Activated CD8-positive, alpha-beta memory T cell treated with anti-CD3 and anti-CD28 coated beads for 48 hours (primary cell): ENCODE data around the gene FOXP1.

Source experiments
- DNase-seq, 3 experiments: peaks; one replicate each; pipeline ENCODE4 v3.0.0-alpha.2; 2020; ENCODE audit warnings: low read depth in 2 of 3, low spot score in 2 of 3

FOXP1 gene

GRCh38 chr3:71587958-71588357 is 4.4 kb upstream of the FOXP1 start:
- DNase-seq: no peak

GRCh38 chr3:71586810-71587242 is 3.3 kb upstream of the FOXP1 start:
- no peak for DNase-seq

DNA sequence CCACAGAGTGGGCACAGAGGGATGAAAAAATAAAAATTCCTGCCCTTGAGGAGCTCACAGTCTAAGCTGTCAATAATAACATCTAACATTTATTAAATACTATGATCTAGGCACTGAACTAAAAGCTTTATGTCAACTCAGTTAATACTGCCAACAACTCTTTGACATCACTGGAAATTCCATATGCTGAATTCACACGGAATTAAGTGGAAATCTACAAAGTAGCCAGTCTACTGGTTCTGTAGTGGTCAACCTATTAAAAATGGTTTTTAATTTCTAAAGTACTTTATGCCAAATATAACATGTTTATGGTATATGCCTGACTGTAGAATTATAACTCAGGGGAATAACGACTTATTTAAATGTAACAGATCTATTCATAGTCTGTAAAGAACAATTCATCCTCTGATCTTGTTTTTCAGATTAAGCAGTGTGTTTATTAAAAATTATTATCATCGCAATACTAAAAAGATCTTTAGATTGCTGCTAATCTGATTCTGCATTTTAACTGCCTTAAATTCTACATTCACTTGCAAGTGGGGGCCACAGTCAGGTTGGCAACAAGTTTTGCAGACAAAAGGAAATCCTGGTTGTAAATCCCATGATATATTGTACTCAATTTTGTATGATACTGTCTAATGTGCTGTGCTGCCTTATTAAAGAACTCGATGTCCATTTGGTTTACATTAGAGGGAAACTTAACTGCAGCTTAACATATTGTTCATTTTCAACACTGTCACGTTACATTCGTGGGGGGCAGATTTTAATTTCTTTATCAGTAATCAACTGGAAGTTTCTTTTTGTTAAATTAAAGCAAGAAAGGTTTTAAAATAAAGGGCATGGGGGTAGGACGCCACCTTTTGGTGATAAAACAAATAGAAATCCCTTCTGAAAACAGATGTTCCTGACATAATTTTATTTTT is 2.6 kb upstream of the FOXP1 start:
- no peak for DNase-seq

DNA sequence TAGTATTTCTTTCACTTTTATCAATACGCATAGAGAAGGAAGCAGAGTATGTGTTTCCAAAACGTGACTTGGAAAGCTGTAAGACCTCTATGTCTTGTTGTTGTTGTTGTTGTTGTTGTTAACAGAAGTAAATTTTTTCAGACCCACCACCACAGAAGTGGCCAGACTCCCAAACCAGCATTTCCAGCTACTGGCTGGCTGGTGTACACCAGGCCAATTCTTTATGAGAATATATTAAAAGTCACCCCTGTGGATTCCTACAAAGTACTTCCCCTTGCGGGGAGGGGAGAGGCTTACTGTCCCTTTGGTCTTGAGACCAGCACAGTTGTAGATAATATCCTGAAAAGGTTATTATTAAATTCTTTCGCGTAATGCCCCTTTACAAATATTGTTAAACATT is 1.6 kb upstream of the FOXP1 start:
- no peak for DNase-seq

GRCh38 chr3:71584394-71585011 is 975 bp upstream of the FOXP1 start:
- DNase-seq: peak; percentile 43 to 47 (median 46)

DNA sequence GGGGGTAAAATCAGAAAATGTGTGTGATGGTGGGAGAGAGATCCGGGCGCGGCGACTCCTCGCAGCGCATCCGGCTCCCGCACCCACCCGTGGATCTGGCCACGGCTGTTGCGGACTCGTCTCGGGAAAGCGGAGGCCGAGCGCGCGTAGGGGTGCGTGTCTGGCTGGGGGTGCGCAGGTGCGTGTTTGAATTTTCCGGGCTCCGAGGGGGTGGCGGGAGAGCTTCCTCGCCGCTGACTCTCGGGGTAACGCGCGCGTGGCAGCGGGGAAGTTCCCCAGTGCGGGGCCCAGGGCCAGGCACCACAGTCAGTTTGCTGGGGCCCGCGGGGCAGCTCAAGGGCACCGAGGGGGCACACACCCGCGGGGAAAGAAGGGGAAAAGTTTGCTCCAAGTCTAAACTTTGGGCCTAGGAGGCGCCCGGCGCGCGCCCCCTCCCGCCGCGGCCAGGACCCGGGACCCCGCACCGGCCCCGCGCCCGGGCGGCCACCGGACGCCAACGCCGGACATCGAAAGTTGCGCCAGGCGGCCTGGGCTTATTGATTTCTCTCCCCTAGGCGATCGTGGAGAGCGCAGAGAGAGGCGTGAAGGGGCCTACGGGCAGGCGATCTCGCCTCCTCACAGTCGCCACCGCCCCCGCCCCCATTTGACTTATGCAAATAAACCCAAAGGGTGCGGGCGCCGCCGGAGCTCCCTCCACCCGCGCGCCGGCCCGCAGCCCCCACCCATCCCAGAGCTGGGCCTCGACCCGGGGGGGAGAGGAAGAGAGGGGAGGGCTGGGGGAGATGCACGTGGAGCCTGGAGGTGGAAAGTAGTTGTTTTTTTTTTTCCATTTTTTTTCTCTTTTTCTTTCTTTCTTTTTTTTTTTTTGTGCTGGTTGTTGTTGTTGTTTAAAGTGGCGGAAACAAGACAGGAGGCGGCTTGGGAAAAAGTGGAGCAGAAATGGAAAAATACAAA is 639 bp downstream of the FOXP1 start:
- peak; percentile 43 to 61 (median 46) for DNase-seq

DNA sequence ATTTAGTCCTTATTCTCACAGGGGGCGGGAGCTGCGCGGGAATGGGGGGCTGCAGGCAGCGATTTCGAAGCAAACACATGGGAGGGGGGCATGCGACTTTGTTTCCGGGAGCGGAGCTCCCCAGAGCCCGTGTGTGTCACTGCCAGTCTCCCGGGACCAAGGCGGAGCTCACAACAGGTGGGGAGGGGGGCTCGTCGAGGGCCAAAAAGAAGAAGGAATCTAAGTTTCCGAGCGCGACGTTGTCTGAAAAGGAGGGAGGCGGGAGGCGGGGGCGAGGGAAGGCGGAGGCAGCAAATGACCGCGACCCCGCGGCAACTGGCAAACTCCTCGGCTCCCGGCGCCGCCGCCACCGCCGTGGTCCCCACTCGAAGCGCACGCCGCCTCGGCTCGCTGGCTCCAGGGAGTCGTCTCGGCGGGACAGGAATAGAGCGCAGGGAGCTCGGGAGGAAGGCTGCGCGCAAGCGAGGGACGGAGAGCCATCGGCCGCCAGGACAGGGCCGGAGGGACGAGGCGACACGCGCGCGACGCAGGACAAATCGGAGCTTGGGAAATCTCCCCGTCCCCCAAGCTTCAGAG is 1.4 kb downstream of the FOXP1 start:
- peak in 1 of 3 experiments; percentile 27 for DNase-seq

DNA sequence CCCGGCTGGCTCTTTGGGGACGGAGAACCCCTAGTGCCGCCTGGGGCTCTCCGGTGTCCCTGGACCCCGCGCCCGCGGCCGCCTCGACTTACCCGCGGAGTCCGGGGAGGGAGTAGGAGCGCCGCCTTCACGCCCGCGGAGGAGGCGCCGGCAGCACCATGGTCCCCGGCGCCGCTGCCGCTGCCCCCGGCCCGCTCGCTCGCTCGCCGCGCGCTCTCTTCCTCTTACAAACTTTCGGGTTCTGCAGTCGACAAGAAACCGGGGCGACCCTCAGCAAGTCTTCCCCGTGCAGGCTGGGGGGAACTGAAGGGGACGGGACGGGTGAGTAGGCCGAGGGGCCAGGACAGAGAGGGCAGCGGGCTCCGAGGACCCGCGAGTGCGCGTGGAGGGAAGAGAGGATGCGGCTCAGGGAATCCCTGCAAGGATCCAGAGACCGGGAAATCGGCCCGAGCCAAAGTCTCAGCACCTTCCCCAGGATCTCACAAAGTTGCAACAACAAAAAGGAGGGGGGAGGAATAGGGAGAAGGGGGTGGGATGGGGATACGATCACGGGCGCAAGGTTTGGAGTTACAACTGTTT is 2.0 kb downstream of the FOXP1 start:
- peak in 2 of 3 experiments; percentile 20 to 28 for DNase-seq

GRCh38 chr3:71580636-71581456 is 2.7 kb downstream of the FOXP1 start:
- DNase-seq: no peak

DNA sequence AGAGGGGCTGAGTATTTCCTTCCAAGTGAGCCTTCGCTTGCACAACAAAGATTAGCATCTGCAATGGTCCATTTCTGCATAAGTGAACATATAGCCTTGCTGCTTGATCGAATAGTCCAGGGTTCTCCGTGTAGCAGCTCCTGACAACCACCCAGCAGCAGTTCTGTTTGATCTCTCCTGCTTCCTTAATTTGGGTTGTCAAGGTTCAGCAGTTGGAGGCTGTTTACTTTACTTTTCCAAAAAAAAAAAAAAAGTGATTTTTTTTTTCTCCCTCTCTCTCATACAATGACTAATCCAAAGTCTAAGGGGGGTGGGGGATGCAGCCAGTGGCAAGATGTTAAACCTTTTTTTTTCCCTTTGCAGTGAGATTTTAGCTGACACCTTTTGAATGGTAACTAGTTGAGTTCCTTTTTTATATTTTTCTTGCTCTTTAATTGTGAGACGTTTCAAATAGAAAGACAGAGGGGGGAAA is 3.6 kb downstream of the FOXP1 start:
- no peak for DNase-seq

- no peak for DNase-seq
Measured at GRCh38 chr3:71579326-71579934, 4.1 kb downstream of the FOXP1 start.

DNA sequence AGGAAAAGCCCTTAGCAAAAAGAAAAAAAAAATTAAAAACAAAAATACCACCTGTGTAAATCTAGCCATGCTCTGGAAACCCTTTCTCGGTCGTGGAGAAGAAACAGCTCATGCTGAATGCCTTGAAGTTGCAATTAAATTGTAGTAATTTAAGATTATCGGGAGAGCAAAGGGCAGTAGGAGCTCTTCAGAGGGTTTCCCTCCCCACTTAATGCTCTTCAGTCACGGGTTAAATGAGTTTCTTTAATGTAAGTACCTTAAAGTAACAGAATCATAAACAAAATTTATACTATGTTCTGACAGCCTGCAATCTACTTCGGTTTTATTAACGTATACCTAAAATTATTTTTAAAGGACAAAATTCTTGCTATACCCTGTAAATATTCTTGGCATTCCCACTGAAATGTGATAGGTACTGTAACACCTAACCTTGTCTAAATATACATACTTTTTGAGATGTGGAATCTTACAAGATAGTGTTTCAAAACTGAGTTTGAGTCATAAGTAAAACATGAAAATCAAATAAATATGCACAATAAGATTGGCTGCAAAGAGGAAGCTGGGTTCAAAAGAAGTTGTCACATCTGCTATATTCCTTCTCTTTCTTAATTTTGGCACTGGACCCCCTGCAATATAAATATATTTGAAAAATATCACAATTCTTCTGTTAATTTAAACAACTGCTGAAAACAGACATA is 5.3 kb downstream of the FOXP1 start:
- DNase-seq: no peak

GRCh38 chr3:71577011-71577410 is 6.5 kb downstream of the FOXP1 start:
- no peak for DNase-seq

- no peak for DNase-seq
Measured at GRCh38 chr3:71575433-71575832, 8.1 kb downstream of the FOXP1 start.

DNA sequence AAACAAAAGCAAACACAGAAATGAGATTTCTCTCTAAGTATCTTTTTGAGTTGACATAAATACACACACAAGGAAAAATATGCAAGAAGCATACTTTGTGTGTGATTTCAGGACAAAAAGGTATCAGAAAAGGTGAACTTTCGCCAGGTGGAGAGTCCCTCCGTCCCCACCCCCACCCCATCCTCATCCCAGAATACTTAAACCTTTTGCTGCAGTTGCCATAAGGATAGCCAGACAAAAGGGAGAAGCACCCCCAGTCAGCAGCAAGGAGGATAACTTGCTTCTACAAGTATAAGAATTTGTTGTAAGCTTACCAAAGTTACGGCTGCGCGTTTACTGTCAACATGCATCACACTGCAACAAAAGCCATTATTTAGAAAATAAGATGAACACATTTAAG is 10.3 kb downstream of the FOXP1 start:
- no peak for DNase-seq

DNA sequence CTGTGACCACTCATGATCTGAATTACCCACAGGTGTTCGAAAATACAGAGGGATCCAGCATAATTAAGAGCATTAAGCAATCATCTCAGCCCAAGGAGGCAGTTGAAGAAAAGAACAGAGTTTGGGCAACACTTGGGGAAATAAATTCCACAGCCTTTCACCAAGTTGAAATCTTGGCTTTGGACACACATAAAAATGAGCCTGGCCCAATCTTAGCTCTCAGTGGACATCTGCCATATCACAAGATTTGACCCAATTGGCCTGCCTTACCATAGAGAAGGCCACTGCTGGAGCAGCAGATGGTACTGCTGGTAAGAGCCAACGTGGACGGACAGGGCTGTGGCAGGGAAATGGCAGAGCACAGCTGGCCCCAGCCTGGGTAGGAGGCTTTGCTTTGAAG is 13.0 kb downstream of the FOXP1 start:
- DNase-seq: no peak

DNA sequence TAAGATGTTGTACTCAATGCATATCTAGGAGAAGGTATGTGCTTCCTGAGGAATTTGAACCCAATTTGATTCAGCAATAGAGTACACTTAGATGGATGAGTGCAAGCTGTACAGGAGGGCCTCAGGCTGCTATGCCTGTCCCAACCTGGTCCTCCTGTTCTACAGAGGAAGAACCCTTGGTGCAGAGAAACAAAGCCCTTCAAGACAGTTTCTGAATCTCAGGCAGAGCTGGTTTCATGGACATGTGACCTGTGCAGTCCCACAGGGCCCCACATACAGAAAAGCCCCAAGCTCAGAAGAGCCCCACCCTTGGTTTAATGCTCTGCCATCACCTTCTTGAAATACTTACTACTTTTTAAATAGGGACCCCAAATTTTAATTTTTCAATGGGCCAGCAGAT is 15.3 kb downstream of the FOXP1 start:
- no peak for DNase-seq

GRCh38 chr3:71566776-71567175 is 16.8 kb downstream of the FOXP1 start:
- DNase-seq: no peak

DNA sequence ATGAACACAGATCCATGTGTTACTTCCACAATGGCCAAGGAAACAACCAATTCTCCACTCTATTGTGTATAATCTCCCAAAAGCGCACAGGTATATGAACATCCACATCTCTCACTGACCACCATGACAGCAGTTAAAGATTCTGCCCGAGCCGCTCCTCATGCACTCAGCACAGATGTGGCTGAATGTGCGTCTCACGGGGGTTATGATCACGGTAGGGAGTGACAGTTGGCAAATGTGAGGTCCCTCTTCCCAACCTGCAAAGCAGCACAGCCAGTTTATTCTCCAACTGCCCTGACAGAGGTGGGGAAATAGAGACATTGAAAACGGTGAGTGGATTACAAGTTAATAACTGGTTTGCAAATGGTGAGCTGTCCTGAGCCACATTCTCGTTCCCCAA is 17.6 kb downstream of the FOXP1 start:
- DNase-seq: no peak
